T47D (cell line): ENCODE data around the gene KCNE3.
A peak's percentile ranks its signal among the peaks of the same experiment; 100 is the strongest.

Experiments
- DNase-seq, 2 experiments: peaks; one replicate each; pipeline versions ENCODE4 v3.0.0 to v3.0.0-alpha.2; 2011 to 2012; ENCODE audit warnings: low read depth in 1 of 2, low spot score in 1 of 2
- JUND ChIP-seq: IDR thresholded peaks from 2 replicates; pipeline ENCODE4 v1.6.1; 2012; ENCODE audit warnings: low read depth
- in situ Hi-C: cut with HindIII; loops from 2 replicates; pipeline ENCODE4 v1.10.0; 2016; ENCODE audit warnings: low sequenced_read_pairs, low pct_unique_long_range_greater_than_20kb

The KCNE3 gene

GRCh38 chr11:74465291-74465708 lies 2.0 kb downstream of the KCNE3 start:
- TF ChIP-seq JUND = no peak
- DNase-seq = no peak
- in situ Hi-C loops = no loop called here

- TF ChIP-seq JUND = no peak
- in situ Hi-C loops = no loop called here
Observed at GRCh38 chr11:74464746-74465145, 2.6 kb downstream of the KCNE3 start.

GRCh38 chr11:74463216-74463615 lies 4.1 kb downstream of the KCNE3 start:
- TF ChIP-seq JUND = no peak
- no peak for DNase-seq

More at GRCh38 chr11:74464746-74465145, 2.6 kb downstream of the KCNE3 start:
- no peak for DNase-seq

GRCh38 chr11:74462631-74463030 lies 4.7 kb downstream of the KCNE3 start:
- no peak for TF ChIP-seq JUND
- in situ Hi-C loops = no loop called here
- DNase-seq = no peak

More at GRCh38 chr11:74463216-74463615, 4.1 kb downstream of the KCNE3 start:
- in situ Hi-C loops = no loop called here

GRCh38 chr11:74462009-74462408 lies 5.3 kb downstream of the KCNE3 start:
- in situ Hi-C loops = no loop called here
- no peak for DNase-seq
- TF ChIP-seq JUND = no peak

- no peak for DNase-seq
- in situ Hi-C loops = no loop called here
- no peak for TF ChIP-seq JUND
Observed at GRCh38 chr11:74460481-74461154, 6.7 kb downstream of the KCNE3 start.

GRCh38 chr11:74460065-74460464 lies 7.3 kb downstream of the KCNE3 start:
- TF ChIP-seq JUND = no peak
- no peak for DNase-seq
- in situ Hi-C loops = no loop called here

- in situ Hi-C loops = no loop called here
- no peak for TF ChIP-seq JUND
- DNase-seq = no peak
Observed at GRCh38 chr11:74459584-74459983, 7.8 kb downstream of the KCNE3 start.

GRCh38 chr11:74457356-74457755 lies 10.0 kb downstream of the KCNE3 start:
- in situ Hi-C loops = no loop called here

GRCh38 chr11:74453373-74453975 lies 13.9 kb downstream of the KCNE3 start:
- DNase-seq = peak; percentile 75 to 84
- in situ Hi-C loops = no loop called here

More at GRCh38 chr11:74457356-74457755, 10.0 kb downstream of the KCNE3 start:
- DNase-seq = no peak
- TF ChIP-seq JUND = no peak

GRCh38 chr11:74452366-74452765 lies 15.0 kb downstream of the KCNE3 start:
- TF ChIP-seq JUND = no peak
- no peak for DNase-seq
- in situ Hi-C loops = no loop called here

More at GRCh38 chr11:74453373-74453975, 13.9 kb downstream of the KCNE3 start:
- TF ChIP-seq JUND = no peak

GRCh38 chr11:74450318-74450717 lies 17.0 kb downstream of the KCNE3 start:
- no peak for DNase-seq
- no peak for TF ChIP-seq JUND
- in situ Hi-C loops = no loop called here

GRCh38 chr11:74449369-74449931 lies 17.9 kb downstream of the KCNE3 start:
- DNase-seq = peak; percentile 56 to 87
- TF ChIP-seq JUND = no peak
- in situ Hi-C loops = no loop called here
